Adrenal gland (tissue), 12 donors: ENCODE results near the gene PARD6B. TPM values are rescaled to one million over a fixed set of nuclear protein-coding genes. Genes with fewer than 3 reads are reported as not detected.
"Not testable (repeated sequence)": the region's sequence is repeated elsewhere in the genome, so short reads cannot be mapped to it uniquely, and the experiment has no call there.

Experiments used
- DNase-seq, 7 donors: peaks; one replicate each; pipeline ENCODE4 v3.0.0-alpha.2; 2019 to 2020
- H3K27ac ChIP-seq, 5 donors: fragments of 200-600 bp; sonication (generic) in 4 of 5; 1 replicate in 3 of 5; 2 replicates in 2 of 5; pipeline versions ENCODE4 v1.5.1 to v1.8.0; 2016 to 2020; ENCODE audit warnings: mild to moderate bottlenecking in 1 of 5
- H3K27me3 ChIP-seq: fragments of 200-600 bp; 2 replicates; pipeline ENCODE4 v1.8.0; 2021
- H3K36me3 ChIP-seq, 2 donors: fragments of 200-600 bp; replicated peaks in 1 of 2; 1 replicate in 1 of 2; 2 replicates in 1 of 2; pipeline versions ENCODE4 v1.5.1 to v1.8.0; 2018 to 2022
- H3K4me1 ChIP-seq, 2 donors: fragments of 200-600 bp; replicated peaks in 1 of 2; 1 replicate in 1 of 2; 2 replicates in 1 of 2; pipeline versions ENCODE4 v1.5.1 to v1.8.0; 2018 to 2021
- H3K4me3 ChIP-seq, 4 donors: fragments of 200-600 bp; sonication (generic) in 3 of 4; one replicate each; pipeline ENCODE4 v1.5.1; 2016 to 2018
- H3K9me3 ChIP-seq, 3 donors: fragments of 200-600 bp; sonication (generic) in 1 of 3; replicated peaks in 1 of 3; 1 replicate in 2 of 3; 2 replicates in 1 of 3; pipeline versions ENCODE4 v1.5.1 to v1.8.0; 2016 to 2021
- CTCF ChIP-seq, 6 experiments: fragments of 450-650 bp in 4 of 6; fragments of 200-600 bp in 2 of 6; sonication (generic) in 1 of 6; IDR thresholded peaks; 1 replicate in 5 of 6; 2 replicates in 1 of 6; pipeline versions ENCODE4 v1.5.1 to v1.8.0; 2016 to 2021; ENCODE audit warnings: antibody characterized with exemption in 6 of 6, mild to moderate bottlenecking in 2 of 6, moderate library complexity in 1 of 6
- POLR2A ChIP-seq, 2 donors: fragments of 450-650 bp; IDR thresholded peaks; one replicate each; pipeline ENCODE4 v1.6.1; 2017; ENCODE audit warnings: antibody characterized with exemption in 2 of 2, mild to moderate bottlenecking in 2 of 2, moderate library complexity in 1 of 2
- WGBS, 4 donors: extraction: QIAGEN DNeasy Blood & Tissue Kit in 2 of 4; methylation state at CpG; one replicate each; pipeline versions ENCODE4 v1.1.5 to v1.1.7; 2013 to 2017; 5-methylcytosine and 5-hydroxymethylcytosine counted together
- intact Hi-C, 2 donors: fragments of 100-400 bp; cut with DNase I; formaldehyde crosslinking; loops; one replicate each; pipeline versions ENCODE4 v1.14.1 to v1.15.0; 2022 to 2023
- polyA plus RNA-seq, 3 donors: library from polyadenylated mRNA; stranded (reverse); fragments of 200-250 nt in 2 of 3; fragments of 350-450 nt in 1 of 3; fragmentation: Illumina TruSeq in 1 of 3; extraction: RNeasy Lipid Tissue Mini Kit (QIAGEN cat#74804) in 1 of 3; gene quantifications; one replicate each; pipeline ENCODE4 v1.2.3, GENCODE V29; 2013 to 2014
- total RNA-seq, 9 donors: library from RNA; depleted of rRNA in 4 of 9; stranded (reverse); fragments of >200 nt in 4 of 9; fragments of 120-200 nt in 1 of 9; fragmentation: NEBNext Ultra II Directional in 1 of 9; extraction: Animal tissue kit (Norgen Biotek cat#: 25700) in 1 of 9; gene quantifications; one replicate each; pipeline versions ENCODE4 v1.1.0 to v1.2.4, GENCODE V29; 2013 to 2023
- donor health status: healthy with polysubstance abuse.
- donor health status: Bipolar disorder and iron deficiency.
- donor health status: DM: yes; HTN: yes; CAD: no.
- donor health status: DM: no; HTN: no; CAD: no.
- donor health status: DM: no; HTN: no; CAD: no.
- donor health status: DM: yes; HTN: yes; CAD: no.

The PARD6B gene
- total and polyA plus RNA-seq, 12 donors, result 1.1 to 10.8 (median 5.3) TPM

GRCh38 chr20:50790651-50791277 is 59.4 kb downstream of the PARD6B start:
- Histone ChIP-seq H3K4me3 (no peak overlapping the region), H3K27ac (peak overlapping the region in 3 of 5 donors; percentile 20 to 71 (median 69)), H3K4me1 (peaks cover 3 to 20% of the 10 kb centered on the region in 2 donors), H3K27me3 (no peaks in the 10 kb centered on the region), H3K36me3 (no peaks in the 10 kb centered on the region), H3K9me3 (no peaks in the 10 kb centered on the region)
- intact Hi-C loops, result loop anchor here (5.0 to 10.0 kb wide), 2 partner anchors 137 to 514 kb away; no protein-coding TSS in a partner anchor
- 11 to 36% (median 14%) methylated on average over 9 to 23 of the region's 23 CpGs for WGBS, 4 donors
- peak; percentile 44 to 70 (median 58) for TF ChIP-seq CTCF (IDR thresholded peaks at IDR 0.05)
- TF ChIP-seq POLR2A (IDR thresholded peaks at IDR 0.05), result no peak
- DNase-seq, result peak; percentile 84 to 89 (median 87)

- intact Hi-C loops, result loop anchor here (5.0 to 10.0 kb wide), 2 partner anchors 134 to 512 kb away; no protein-coding TSS in a partner anchor
Observed at GRCh38 chr20:50792708-50793574, 61.6 kb downstream of the PARD6B start.

DNA sequence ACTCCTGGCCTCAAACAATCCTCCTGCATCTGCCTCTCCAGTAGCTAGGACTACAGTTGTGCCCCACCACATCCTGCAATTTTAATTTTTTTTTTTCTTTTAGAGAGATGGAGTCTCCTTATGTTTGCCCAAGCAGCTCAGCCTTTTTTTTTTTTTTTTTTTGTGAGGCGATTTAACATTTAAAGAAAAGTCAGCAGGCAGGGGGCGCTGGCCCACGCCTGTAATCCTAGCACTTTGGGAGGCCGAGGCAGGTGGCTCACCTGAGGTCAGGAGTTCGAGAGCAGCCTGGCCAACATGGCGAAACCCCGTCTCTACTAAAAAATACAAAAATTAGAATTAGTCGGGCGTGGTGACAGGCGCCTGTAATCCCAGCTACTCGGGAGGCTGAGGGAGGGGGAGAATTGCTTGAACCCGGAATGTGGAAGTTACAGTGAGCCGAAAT is 62.2 kb downstream of the PARD6B start:
- H3K4me3 ChIP-seq, H3K27me3 ChIP-seq, H3K9me3 ChIP-seq, H3K36me3 ChIP-seq, H3K27ac ChIP-seq, DNase-seq: not testable (repeated sequence)
- intact Hi-C loops, result loop anchor here (5.0 to 10.0 kb wide), 2 partner anchors 134 to 511 kb away; no protein-coding TSS in a partner anchor
- TF ChIP-seq CTCF (IDR thresholded peaks at IDR 0.05), result peak in 3 of 6 experiments; percentile 7 to 25 (median 23)
- 58 to 63% (median 62%) methylated on average over 13 of the region's 13 CpGs for WGBS, 4 donors
- H3K4me1 ChIP-seq, result peaks cover 3 to 20% of the 10 kb centered on the region in 2 donors

More at GRCh38 chr20:50792708-50793574, 61.6 kb downstream of the PARD6B start:
- peaks cover 3 to 20% of the 10 kb centered on the region in 2 donors for H3K4me1 ChIP-seq
- no peak for DNase-seq
- no peak overlapping the region for H3K4me3 ChIP-seq
- no peaks in the 10 kb centered on the region for H3K9me3 ChIP-seq
- H3K36me3 ChIP-seq, result no peaks in the 10 kb centered on the region
- 73 to 85% (median 79%) methylated on average over 13 to 14 of the region's 14 CpGs for whole genome bisulfite sequencing, 4 donors
- TF ChIP-seq CTCF (IDR thresholded peaks at IDR 0.05) (no peak), POLR2A (IDR thresholded peaks at IDR 0.05) (no peak)
- no peak overlapping the region for H3K27ac ChIP-seq
- no peaks in the 10 kb centered on the region for H3K27me3 ChIP-seq
